SH-SY5Y (cell line): ENCODE data around the gene HOXA7.

Experiments
- GATA2 ChIP-seq: IDR thresholded peaks from 2 replicates; pipeline ENCODE4 v1.6.1; 2011; ENCODE audit warnings: mild to moderate bottlenecking, low read depth, low read length
- GATA3 ChIP-seq: IDR thresholded peaks from 2 replicates; pipeline ENCODE4 v1.6.1; 2011; ENCODE audit warnings: low read depth, mild to moderate bottlenecking, low read length, moderate library complexity

HOXA7 gene

DNA sequence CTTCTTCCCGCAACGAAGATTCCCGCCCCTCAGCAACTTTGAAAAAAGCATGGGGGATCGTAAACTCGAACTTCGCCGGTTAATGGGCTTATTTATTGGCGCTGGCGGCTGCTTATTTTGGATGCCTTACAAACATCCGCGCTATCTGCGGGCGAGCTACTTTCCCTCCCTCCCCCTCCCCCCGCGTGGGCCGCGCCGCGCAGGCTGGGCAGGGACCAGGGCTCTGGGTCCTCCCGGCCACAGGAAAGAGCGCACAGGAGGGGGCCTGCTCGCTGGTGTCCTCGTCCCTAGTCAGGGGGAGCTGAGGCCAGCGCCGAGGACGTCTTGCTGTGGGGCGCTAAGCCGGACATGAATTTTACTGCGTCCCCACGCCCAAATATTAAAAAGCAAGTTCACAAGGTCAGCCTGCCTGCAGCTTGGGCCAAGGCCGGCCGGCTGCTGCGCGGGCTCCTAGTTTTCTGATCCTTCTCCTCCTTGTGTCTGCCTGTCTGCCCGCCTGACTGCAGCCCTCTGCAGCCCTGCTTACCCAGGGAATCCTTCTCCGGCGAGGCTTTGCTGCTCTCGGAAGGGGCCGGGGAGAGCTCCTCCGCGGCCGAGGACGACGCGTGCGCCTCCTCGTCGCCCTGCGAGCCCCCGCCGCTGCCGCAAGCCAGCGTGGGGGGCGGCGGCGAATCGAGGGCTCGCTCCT, 16.5 kb upstream of the HOXA7 start:
- TF ChIP-seq GATA3 = no peak

- no peak for TF ChIP-seq GATA3
- TF ChIP-seq GATA2 = no peak
Measured at GRCh38 chr7:27172315-27172774, 15.9 kb upstream of the HOXA7 start.

GRCh38 chr7:27171637-27172314, 15.3 kb upstream of the HOXA7 start:
- TF ChIP-seq GATA2 (no peak), GATA3 (no peak)

GRCh38 chr7:27171325-27171636, 14.8 kb upstream of the HOXA7 start:
- TF ChIP-seq GATA2 (no peak), GATA3 (no peak)

- TF ChIP-seq GATA2 (no peak), GATA3 (no peak)
Measured at GRCh38 chr7:27170426-27171324, 14.2 kb upstream of the HOXA7 start.

- no peak for TF ChIP-seq GATA2
- no peak for TF ChIP-seq GATA3
Measured at GRCh38 chr7:27169658-27170425, 13.4 kb upstream of the HOXA7 start.

DNA sequence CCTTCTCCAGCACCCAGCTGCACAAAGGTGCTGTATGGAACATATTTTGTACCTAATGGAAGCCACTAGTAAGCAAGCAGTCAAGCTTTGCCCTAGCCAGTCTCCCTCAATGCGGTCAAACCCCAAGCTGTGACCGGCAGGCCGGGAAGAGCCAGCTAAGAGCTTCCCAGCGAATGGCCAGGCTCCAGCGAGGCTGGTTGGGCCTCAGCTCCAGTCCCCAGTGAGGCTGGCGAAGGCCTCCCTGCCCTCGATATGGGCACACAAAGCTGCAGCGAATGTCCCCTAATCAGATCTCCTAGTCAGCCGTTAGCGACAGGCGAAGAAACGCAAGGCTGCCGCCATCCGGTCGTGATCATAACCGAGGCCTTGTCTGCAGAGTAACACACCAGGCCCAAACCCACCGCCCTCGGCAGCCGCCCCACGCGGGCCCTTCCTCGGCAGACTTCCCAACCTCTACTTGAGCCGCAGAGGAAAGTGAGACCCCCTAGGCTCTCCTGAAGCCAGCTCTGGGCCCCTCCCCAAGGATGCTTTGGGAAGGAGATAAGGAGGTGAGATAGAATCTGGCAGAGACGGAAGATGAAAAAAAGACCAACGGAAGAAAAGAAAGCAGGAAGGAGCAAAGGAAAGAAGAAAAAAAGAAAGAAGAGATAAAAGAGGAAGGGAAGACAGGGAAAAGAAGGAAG, 11.9 kb upstream of the HOXA7 start:
- TF ChIP-seq GATA3 (no peak), GATA2 (peak; percentile 15; the same call in 1 of the 2 replicates)

GRCh38 chr7:27167916-27168264, 11.4 kb upstream of the HOXA7 start:
- TF ChIP-seq GATA3 (no peak), GATA2 (no peak)

DNA sequence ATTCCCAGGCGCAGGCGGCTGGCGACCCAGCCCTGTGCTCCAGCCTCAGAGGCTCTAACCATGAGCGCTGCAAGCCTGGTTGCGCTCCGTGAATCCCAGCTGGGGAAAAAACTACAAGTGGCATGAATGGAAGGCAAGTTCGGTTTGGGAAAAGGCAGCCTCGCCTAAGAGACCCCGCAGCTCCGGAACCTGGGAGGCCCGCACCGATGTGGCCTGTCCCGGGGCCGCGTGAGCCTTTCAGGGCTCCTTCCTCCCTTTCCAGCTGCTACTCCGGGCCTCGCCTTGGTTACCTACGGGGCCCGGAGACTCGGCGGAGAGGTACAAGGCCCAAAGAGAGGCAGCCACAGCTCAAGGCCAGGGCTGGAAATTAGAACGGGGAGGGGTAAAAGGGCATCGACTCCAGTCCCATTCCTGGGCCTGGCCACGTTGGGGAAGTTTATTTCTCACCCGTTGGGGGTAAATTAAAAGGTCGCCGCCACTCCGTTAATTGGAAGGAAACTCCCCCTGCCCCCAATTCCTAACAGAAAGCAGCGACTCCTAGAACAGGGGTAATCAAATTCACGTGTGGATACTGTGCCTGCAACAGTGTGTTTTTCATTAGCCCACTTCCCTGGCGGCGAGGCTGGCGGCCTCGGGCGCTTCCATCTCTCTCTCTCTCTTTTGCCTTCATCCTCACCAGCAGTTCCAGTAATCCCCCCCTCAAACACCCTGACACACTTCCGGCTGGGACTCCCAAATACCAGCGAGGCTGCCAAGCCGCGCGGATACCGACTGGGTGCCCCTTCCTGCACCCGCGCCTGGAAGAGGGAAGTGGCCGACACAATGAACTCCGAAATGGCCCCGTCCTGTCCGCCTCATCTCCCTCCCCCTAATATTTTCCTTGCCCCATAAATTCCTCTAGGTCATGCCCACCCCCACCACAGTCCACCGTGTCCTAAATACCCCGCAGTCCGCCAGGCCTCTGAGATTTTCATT, 10.3 kb upstream of the HOXA7 start:
- TF ChIP-seq GATA3 (no peak), GATA2 (no peak)

- no peak for TF ChIP-seq GATA3
Measured at GRCh38 chr7:27165996-27166530, 9.6 kb upstream of the HOXA7 start.

DNA sequence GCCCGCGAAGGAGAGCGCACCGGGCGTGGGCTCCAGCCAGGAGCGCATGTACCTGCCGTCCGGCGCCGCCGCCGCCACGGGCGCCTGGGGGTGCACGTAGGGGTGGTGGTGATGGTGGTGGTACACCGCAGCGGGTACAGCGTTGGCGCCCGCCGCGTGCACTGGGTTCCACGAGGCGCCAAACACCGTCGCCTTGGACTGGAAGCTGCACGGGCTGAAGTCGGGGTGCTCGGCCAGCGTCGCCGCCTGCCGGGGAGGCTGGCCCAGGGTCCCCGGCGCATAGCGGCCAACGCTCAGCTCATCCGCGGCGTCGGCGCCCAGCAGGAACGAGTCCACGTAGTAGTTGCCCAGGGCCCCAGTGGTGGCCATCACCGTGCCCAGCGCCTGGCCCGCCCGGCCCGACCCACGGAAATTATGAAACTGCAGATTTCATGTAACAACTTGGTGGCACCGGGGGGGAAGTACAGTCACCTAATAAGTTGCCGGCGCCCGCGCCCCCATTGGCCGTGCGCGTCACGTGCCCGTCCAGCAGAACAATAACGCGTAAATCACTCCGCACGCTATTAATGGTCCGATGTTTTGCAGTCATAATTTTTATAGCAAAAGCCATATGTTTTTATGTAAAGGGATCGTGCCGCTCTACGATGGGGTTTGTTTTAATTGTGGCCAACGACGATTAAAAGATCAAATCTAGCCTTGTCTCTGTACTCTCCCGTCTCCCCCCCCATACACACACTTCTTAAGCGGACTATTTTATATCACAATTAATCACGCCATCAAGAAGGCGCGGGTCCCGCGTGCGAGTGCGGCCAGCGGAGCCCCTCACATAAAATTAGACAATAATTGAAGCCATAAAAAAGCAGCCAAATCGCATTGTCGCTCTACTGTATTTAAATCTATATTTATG, 8.9 kb upstream of the HOXA7 start, which contains the start of gene HOXA9:
Gene HOXA9, minus strand, starts transcription at position 449 of the 907 bp plus-strand sequence. Its CDS starts 80 bp downstream, at position 369.
- TF ChIP-seq GATA3 = no peak
- TF ChIP-seq GATA2 = no peak
